ENCODE results near the gene PRDX5. TPM values are rescaled to one million over a fixed set of nuclear protein-coding genes. Genes with fewer than 3 reads are reported as not detected.

PRDX5 gene
- total and polyA plus RNA-seq, 9 of the 15 experiments (the other 6 are each of a cell fraction or from before 2014, with no cell fraction given) = 40.8 to 327 (median 204) TPM

GRCh38 chr11:64283092-64283491, 34.8 kb upstream of the PRDX5 start:
- intact Hi-C loops (cut with micrococcal nuclease) (no loop called here), in situ Hi-C loops (cut with MboI) (no loop called here)
- TF ChIP-seq E2F4 (CRISPR knock-in tag; IDR thresholded peaks at IDR 0.05; ENCODE audit: low read depth) (no peak), ZNF280A (IDR thresholded peaks at IDR 0.05; ENCODE audit: low read depth, partially characterized antibody) (no peak), TBP (optimal IDR thresholded peaks at IDR 0.05; ENCODE audit: low read depth, low read length) (no peak), RAD21 (CRISPR knock-in tag; conservative IDR thresholded peaks at IDR 0.05 in 1 of 2, IDR thresholded peaks at IDR 0.05 in 1 of 2) (no peak), EGR1 (conservative IDR thresholded peaks at IDR 0.05) (no peak), MEF2A (IDR thresholded peaks at IDR 0.05; ENCODE audit: control insufficient read depth, low read depth, low read length) (peak; percentile 68; the same call in 1 of the 2 replicates), ZNF121 (CRISPR knock-in tag; conservative IDR thresholded peaks at IDR 0.05) (peak; percentile 94), AFF4 (CRISPR knock-in tag; IDR thresholded peaks at IDR 0.05) (no peak), RBM25 (IDR thresholded peaks at IDR 0.05; ENCODE audit: low read depth, low read length, severe bottlenecking) (peak; percentile 41), MXI1 (IDR thresholded peaks at IDR 0.05; ENCODE audit: low read depth, low read length) (no peak), BACH1 (tag; IDR thresholded peaks at IDR 0.05) (no peak)
- WGBS (ENCODE audit: insufficient coverage, low coverage, missing lambda C conversion rate) = 100% methylated on average over 1 of the region's 3 CpGs
- Histone ChIP-seq H3K36me3 (ENCODE audit: control insufficient read depth, insufficient read depth, low read length) (peaks cover 11% of the 10 kb centered on the region; the same call in 1 of the 3 replicates), H3K27me3 (ENCODE audit: control insufficient read depth in 2 of 2, insufficient read depth in 2 of 2, low read length in 2 of 2) (no peaks in the 10 kb centered on the region), H3K9me1 (ENCODE audit: control insufficient read depth, insufficient read depth, low read length) (no peaks in the 10 kb centered on the region), H3K4me3 (no peak overlapping the region), H3K9ac (ENCODE audit: insufficient read depth in 1 of 2, low read depth in 2 of 2, low read length in 2 of 2) (peak overlapping the region in 1 of 2 experiments; percentile 63; a peak in 1 of 4 replicates), H4K20me1 (replicated peaks; ENCODE audit: control insufficient read depth, insufficient read depth, low read length) (no peaks in the 10 kb centered on the region), H3K4me1 (replicated peaks in 1 of 2; ENCODE audit: control insufficient read depth in 2 of 2, insufficient read depth in 2 of 2, low read length in 2 of 2) (peaks cover 7 to 42% of the 10 kb centered on the region in 2 experiments; a peak in 4 of 5 replicates), H3K79me2 (ENCODE audit: control insufficient read depth, insufficient read depth, low read length) (peaks cover 12% of the 10 kb centered on the region; the same call in 2 of the 3 replicates), H2AFZ (ENCODE audit: low read depth, low read length) (no peak overlapping the region), H3K9me3 (replicated peaks; ENCODE audit: control insufficient read depth, insufficient read depth, low read depth, low read length) (no peaks in the 10 kb centered on the region), H3K4me2 (ENCODE audit: insufficient read depth, low read length) (no peak overlapping the region), H3K27ac (ENCODE audit: extremely low read depth, low read depth, low read length) (0 out of 3 replicates have a peak overlapping the region, but pooled peaks have one; percentile 21)
- BruUV-seq (replicated peaks) = no TSS peak
- no peak for ATAC-seq
- ChIA-PET CTCF (ENCODE audit: low intra/inter-chr PET ratio) (no interaction called here), POLR2A (interaction anchor here (0.7 to 5.1 kb wide), 4 partner anchors 9 to 40 kb away, joined by 3 to 54 read pairs (median 3); no protein-coding TSS in a partner anchor)
- no peak for FAIRE-seq
- DNase-seq (ENCODE audit: extremely low read depth in 1 of 4, low spot score in 3 of 4) = no peak
